ENCODE data around the gene INTS14.

INTS14 gene

DNA sequence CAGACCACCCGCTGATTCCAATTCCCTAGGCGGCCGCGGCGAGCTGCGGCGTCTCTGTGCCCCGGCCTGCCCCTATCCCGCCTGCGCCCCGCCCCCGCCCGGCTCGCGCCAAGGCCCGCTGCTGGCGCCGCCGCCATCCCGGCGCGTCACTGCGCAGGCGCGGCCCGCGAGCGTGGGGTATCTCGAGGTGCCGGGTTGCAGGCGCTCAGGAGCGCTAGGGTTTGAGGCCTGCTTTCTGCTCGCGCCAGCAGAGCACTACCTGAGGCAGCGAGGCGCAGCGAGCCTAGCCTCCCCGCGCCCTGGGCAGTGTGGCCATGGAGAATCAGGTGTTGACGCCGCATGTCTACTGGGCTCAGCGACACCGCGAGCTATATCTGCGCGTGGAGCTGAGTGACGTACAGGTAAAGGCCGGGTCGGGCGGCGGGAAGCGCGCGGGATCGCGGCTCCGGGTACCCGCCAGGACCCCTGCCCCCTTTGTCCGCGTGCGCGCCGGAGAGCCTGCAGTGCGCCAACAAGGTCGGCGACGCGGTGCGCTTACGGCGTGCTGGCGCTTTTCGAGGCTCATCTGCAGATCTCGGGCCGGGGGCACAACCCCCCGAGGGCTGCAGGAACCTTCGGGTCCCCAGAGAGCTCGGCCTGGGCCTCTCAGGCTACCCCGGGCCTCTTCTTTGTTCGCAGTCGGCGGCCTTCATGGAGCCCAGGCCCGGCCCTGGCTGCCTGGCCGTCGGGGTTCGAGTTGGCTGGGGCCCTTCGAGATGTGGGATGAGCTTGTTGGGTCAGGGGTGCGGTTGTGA, 80.4 kb downstream of the INTS14 start, which contains the start of gene HACD3:
Gene HACD3, plus strand, starts transcription at position 146 of the 794 bp plus-strand sequence. Its CDS starts 169 bp downstream, at position 315.
- peak; percentile 94 for DNase-seq

DNA sequence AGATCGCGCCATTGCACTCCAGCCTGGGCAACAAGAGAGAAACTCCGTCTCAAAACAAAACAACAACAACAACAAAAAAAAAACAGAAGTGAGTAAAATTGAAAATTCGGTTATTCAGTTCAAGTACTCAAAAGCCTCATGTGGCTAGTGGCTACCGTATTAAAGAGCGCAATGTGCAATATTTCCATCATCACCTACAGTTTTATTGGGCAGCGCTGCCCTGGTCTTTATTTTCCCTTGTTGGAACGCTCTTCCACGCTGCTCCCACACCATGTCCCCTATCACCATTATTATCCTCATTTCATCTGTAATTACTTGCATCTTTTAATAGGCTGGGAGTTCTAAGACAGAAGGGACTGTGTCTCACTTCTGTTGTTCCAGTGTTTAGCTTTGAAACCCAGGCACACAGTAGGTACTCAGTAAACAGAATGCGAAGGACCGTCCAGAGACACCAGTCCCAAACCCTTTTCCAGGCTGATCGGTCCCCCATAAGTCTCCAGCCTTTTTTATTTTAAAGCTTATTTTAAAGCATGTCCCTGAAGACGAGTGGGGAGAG, 81.1 kb downstream of the INTS14 start:
- DNase-seq = no peak

Data from right kidney (tissue), 1 donor.